Measurements from ENCODE around the gene OBP2B.
A peak's percentile ranks its signal among the peaks of the same experiment; 100 is the strongest.
"Not testable (repeated sequence)": the region's sequence is repeated elsewhere in the genome, so short reads cannot be mapped to it uniquely, and the experiment has no call there.

OBP2B gene

GRCh38 chr9:133200631-133201030 lies 8.4 kb downstream of the OBP2B start:
- DNase-seq, result no peak

GRCh38 chr9:133199648-133200321 lies 9.3 kb downstream of the OBP2B start:
- DNase-seq, result peak in 2 of 3 donors; percentile 16 to 19

- no peak for DNase-seq
Measured at GRCh38 chr9:133195029-133195428, 14.0 kb downstream of the OBP2B start.

- no peak for DNase-seq
Measured at GRCh38 chr9:133194597-133194996, 14.5 kb downstream of the OBP2B start.

- DNase-seq, result no peak
Measured at GRCh38 chr9:133191989-133192388, 17.1 kb downstream of the OBP2B start.

- no peak for DNase-seq
Measured at GRCh38 chr9:133189826-133190225, 19.2 kb downstream of the OBP2B start.

- DNase-seq, result no peak
Measured at GRCh38 chr9:133188843-133189180, 20.2 kb downstream of the OBP2B start.

- DNase-seq, result no peak
Measured at GRCh38 chr9:133188006-133188842, 20.8 kb downstream of the OBP2B start.

GRCh38 chr9:133187561-133188005 lies 21.5 kb downstream of the OBP2B start:
- no peak for DNase-seq

- DNase-seq, result no peak
Measured at GRCh38 chr9:133186736-133187135, 22.3 kb downstream of the OBP2B start.

- DNase-seq, result peak; percentile 75 to 84 (median 83)
Measured at GRCh38 chr9:133184971-133185370, 24.1 kb downstream of the OBP2B start.

GRCh38 chr9:133182151-133182550 lies 26.9 kb downstream of the OBP2B start:
- DNase-seq, result no peak

GRCh38 chr9:133181561-133181960 lies 27.5 kb downstream of the OBP2B start:
- peak; percentile 23 to 53 (median 32) for DNase-seq

- no peak for DNase-seq
Measured at GRCh38 chr9:133180953-133181352, 28.1 kb downstream of the OBP2B start.

GRCh38 chr9:133173056-133173455 lies 36.0 kb downstream of the OBP2B start:
- no peak for DNase-seq

GRCh38 chr9:133171161-133171961 lies 37.7 kb downstream of the OBP2B start:
- no peak for DNase-seq

- no peak for DNase-seq
Measured at GRCh38 chr9:133170716-133171115, 38.3 kb downstream of the OBP2B start.

- not testable (repeated sequence) for DNase-seq
Measured at GRCh38 chr9:133169687-133170086, 39.4 kb downstream of the OBP2B start.

GRCh38 chr9:133169102-133169501 lies 39.9 kb downstream of the OBP2B start:
- DNase-seq, result no peak

GRCh38 chr9:133168432-133168831 lies 40.6 kb downstream of the OBP2B start:
- DNase-seq, result no peak

GRCh38 chr9:133167769-133168168 lies 41.3 kb downstream of the OBP2B start:
- DNase-seq, result no peak

GRCh38 chr9:133167096-133167730 lies 41.8 kb downstream of the OBP2B start:
- no peak for DNase-seq

- no peak for DNase-seq
Measured at GRCh38 chr9:133166392-133166791, 42.7 kb downstream of the OBP2B start.

All from suppressor macrophage treated with lipopolysaccharide for 1 hour (primary cell).